ENCODE data around the gene SPATA6. TPM values are rescaled to one million over a fixed set of nuclear protein-coding genes. Genes with fewer than 3 reads are reported as not detected.
"Not testable (repeated sequence)": the region's sequence is repeated elsewhere in the genome, so short reads cannot be mapped to it uniquely, and the experiment has no call there.

SPATA6 gene
- polyA plus RNA-seq, 1 donor from 2014 or later, result 3.2 TPM

DNA sequence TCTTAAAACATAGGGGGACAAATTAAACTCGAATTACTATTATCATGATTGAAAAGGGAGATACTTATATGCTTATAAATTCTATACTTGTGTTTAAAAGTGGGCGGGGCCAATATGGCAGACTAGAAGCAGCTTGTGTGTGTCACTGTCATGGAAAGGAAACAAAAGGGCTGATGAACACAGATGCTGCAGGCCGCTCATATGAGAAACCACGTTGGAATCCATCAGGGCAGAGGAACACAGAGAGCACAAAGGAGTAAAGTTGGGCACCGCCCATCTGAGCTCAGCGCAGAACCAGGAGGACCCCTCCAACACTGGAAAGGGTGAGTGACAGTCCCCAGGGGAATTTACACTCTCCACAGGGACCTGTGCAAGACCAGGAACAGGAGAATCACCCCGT lies 142.5 kb downstream of the SPATA6 start:
- H3K4me3 ChIP-seq (ENCODE audit: low read length), result no peak overlapping the region
- H3K9me3 ChIP-seq (ENCODE audit: low read length), result peaks cover 11% of the 10 kb centered on the region
- no peak overlapping the region for H3K27ac ChIP-seq (ENCODE audit: low read length)
- no peak for TF ChIP-seq RAD21 (conservative IDR thresholded peaks at IDR 0.05)
- no peaks in the 10 kb centered on the region for H3F3A ChIP-seq (ENCODE audit: insufficient read depth, low read length, poor library complexity, severe bottlenecking)
- no peak overlapping the region for H3K4me2 ChIP-seq (ENCODE audit: low read length)
- H3K36me3 ChIP-seq (ENCODE audit: insufficient read depth, low read length), result no peaks in the 10 kb centered on the region
- H3K27me3 ChIP-seq (ENCODE audit: insufficient read depth, low read depth, low read length), result no peaks in the 10 kb centered on the region
- no peak overlapping the region for H2AFZ ChIP-seq (ENCODE audit: low read depth, low read length)
- H3K9me2 ChIP-seq (ENCODE audit: insufficient read depth, low read length), result no peaks in the 10 kb centered on the region
- H3K79me2 ChIP-seq (replicated peaks; ENCODE audit: insufficient read depth, low read length), result no peaks in the 10 kb centered on the region
- H3K9ac ChIP-seq (ENCODE audit: low read length), result no peak overlapping the region
- H4K20me1 ChIP-seq (ENCODE audit: insufficient read depth), result no peaks in the 10 kb centered on the region

DNA sequence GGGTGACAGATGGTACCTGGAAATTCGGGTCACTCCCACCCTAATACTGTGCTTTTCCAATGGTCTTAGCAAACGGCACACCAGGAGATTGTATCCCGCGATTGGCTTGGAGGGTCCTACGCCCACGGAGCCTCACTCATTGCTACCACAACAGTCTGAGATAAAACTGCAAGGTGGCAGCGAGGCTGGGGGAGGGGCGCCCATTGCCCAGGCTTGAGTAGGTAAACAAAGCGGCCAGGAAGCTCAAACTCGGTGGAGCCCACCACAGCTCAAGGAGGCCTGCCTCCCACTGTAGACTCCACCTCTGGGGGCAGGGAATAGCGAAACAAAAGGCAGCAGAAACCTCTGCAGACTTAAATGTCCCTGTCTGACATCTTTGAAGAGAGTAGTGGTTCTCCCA lies 160.2 kb downstream of the SPATA6 start:
- not testable (repeated sequence) for H3K4me2 ChIP-seq (ENCODE audit: low read length); H3K27ac ChIP-seq (ENCODE audit: low read length); H4K20me1 ChIP-seq (ENCODE audit: insufficient read depth); H3K9me3 ChIP-seq (ENCODE audit: low read length); H3K9ac ChIP-seq (ENCODE audit: low read length); H3K27me3 ChIP-seq (ENCODE audit: insufficient read depth, low read depth, low read length); H3K36me3 ChIP-seq (ENCODE audit: insufficient read depth, low read length); H3K4me3 ChIP-seq (ENCODE audit: low read length); H3K9me2 ChIP-seq (ENCODE audit: insufficient read depth, low read length); H3F3A ChIP-seq (ENCODE audit: insufficient read depth, low read length, poor library complexity, severe bottlenecking); H2AFZ ChIP-seq (ENCODE audit: low read depth, low read length); H3K79me2 ChIP-seq (replicated peaks; ENCODE audit: insufficient read depth, low read length)

DNA sequence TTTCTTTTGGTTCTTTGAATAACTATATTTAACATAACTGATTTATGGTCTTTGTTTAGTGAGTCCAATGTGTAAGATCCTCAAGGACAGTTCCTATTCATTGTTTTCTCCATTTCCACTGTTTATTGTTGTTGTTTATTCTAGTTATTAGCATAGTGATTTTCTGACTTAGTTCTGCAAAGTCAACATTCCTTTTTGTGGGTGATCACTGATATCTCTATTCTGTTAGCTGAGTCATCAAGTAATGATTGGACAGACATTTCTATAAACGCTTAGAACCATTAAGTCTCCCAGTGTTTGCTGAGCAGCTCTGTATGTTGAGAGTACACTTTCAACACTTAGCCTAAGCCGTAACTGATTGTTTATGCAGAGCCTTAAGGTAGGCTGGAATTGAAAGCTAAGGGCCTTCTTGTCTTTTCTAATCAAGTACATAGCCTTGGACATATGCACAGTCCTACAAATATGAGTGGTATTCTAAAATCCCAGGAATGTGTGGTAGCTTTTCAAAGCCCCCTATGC lies 162.4 kb downstream of the SPATA6 start:
- Histone ChIP-seq H3K4me3 (ENCODE audit: low read length) (no peak overlapping the region), H3K9me3 (ENCODE audit: low read length) (no peaks in the 10 kb centered on the region), H3K4me2 (ENCODE audit: low read length) (no peak overlapping the region), H3K27ac (ENCODE audit: low read length) (no peak overlapping the region), H3F3A (ENCODE audit: insufficient read depth, low read length, poor library complexity, severe bottlenecking) (no peaks in the 10 kb centered on the region), H3K9ac (ENCODE audit: low read length) (no peak overlapping the region), H3K79me2 (replicated peaks; ENCODE audit: insufficient read depth, low read length) (no peaks in the 10 kb centered on the region), H3K9me2 (ENCODE audit: insufficient read depth, low read length) (no peaks in the 10 kb centered on the region), H3K27me3 (ENCODE audit: insufficient read depth, low read depth, low read length) (no peaks in the 10 kb centered on the region), H3K36me3 (ENCODE audit: insufficient read depth, low read length) (no peaks in the 10 kb centered on the region), H4K20me1 (ENCODE audit: insufficient read depth) (no peaks in the 10 kb centered on the region), H2AFZ (ENCODE audit: low read depth, low read length) (no peak overlapping the region)
- TF ChIP-seq SMC3 (conservative IDR thresholded peaks at IDR 0.05; ENCODE audit: poor library complexity) (no peak), RAD21 (conservative IDR thresholded peaks at IDR 0.05) (no peak), TAF1 (IDR thresholded peaks at IDR 0.05; ENCODE audit: low read depth) (no peak), MXI1 (conservative IDR thresholded peaks at IDR 0.05; ENCODE audit: poor library complexity, severe bottlenecking) (no peak), POLR2AphosphoS5 (IDR thresholded peaks at IDR 0.05) (no peak), EZH2 (IDR thresholded peaks at IDR 0.05; ENCODE audit: borderline replicate concordance, insufficient read depth, low read length, poor library complexity, severe bottlenecking) (no peak)

DNA sequence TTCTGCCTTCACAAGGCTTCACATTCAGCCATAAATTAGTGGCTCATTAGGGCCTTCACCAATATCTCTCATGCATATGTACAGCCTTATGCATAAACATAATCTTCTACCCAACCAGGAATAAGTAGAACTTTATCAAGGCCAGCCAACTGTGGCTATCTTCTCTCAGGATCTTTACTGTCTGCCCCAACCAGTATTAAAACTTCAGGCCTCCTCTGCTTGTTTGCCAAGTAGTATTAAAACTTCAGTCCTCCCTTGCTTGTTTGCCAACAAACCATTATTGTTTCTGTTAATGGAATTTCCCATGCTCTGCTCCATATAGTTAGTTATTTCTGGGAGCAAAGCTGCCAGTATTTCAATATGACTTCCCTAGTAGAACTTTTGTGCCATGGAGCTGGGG lies 169.4 kb downstream of the SPATA6 start:
- no peaks in the 10 kb centered on the region for H3K27me3 ChIP-seq (ENCODE audit: insufficient read depth, low read depth, low read length)
- no peak overlapping the region for H3K4me3 ChIP-seq (ENCODE audit: low read length)
- H3K9ac ChIP-seq (ENCODE audit: low read length), result no peak overlapping the region
- TF ChIP-seq MXI1 (conservative IDR thresholded peaks at IDR 0.05; ENCODE audit: poor library complexity, severe bottlenecking), result no peak
- TF ChIP-seq TAF1 (IDR thresholded peaks at IDR 0.05; ENCODE audit: low read depth), result no peak
- TF ChIP-seq, protein P1, sequence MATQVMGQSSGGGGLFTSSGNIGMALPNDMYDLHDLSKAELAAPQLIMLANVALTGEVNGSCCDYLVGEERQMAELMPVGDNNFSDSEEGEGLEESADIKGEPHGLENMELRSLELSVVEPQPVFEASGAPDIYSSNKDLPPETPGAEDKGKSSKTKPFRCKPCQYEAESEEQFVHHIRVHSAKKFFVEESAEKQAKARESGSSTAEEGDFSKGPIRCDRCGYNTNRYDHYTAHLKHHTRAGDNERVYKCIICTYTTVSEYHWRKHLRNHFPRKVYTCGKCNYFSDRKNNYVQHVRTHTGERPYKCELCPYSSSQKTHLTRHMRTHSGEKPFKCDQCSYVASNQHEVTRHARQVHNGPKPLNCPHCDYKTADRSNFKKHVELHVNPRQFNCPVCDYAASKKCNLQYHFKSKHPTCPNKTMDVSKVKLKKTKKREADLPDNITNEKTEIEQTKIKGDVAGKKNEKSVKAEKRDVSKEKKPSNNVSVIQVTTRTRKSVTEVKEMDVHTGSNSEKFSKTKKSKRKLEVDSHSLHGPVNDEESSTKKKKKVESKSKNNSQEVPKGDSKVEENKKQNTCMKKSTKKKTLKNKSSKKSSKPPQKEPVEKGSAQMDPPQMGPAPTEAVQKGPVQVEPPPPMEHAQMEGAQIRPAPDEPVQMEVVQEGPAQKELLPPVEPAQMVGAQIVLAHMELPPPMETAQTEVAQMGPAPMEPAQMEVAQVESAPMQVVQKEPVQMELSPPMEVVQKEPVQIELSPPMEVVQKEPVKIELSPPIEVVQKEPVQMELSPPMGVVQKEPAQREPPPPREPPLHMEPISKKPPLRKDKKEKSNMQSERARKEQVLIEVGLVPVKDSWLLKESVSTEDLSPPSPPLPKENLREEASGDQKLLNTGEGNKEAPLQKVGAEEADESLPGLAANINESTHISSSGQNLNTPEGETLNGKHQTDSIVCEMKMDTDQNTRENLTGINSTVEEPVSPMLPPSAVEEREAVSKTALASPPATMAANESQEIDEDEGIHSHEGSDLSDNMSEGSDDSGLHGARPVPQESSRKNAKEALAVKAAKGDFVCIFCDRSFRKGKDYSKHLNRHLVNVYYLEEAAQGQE (IDR thresholded peaks at IDR 0.05; ENCODE audit: borderline replicate concordance), result no peak
- TF ChIP-seq EP300 (conservative IDR thresholded peaks at IDR 0.05; ENCODE audit: poor library complexity, severe bottlenecking), result no peak
- no peak for TF ChIP-seq SMC3 (conservative IDR thresholded peaks at IDR 0.05; ENCODE audit: poor library complexity)
- TF ChIP-seq POLR2AphosphoS5 (IDR thresholded peaks at IDR 0.05), result no peak
- TF ChIP-seq, protein P2, sequence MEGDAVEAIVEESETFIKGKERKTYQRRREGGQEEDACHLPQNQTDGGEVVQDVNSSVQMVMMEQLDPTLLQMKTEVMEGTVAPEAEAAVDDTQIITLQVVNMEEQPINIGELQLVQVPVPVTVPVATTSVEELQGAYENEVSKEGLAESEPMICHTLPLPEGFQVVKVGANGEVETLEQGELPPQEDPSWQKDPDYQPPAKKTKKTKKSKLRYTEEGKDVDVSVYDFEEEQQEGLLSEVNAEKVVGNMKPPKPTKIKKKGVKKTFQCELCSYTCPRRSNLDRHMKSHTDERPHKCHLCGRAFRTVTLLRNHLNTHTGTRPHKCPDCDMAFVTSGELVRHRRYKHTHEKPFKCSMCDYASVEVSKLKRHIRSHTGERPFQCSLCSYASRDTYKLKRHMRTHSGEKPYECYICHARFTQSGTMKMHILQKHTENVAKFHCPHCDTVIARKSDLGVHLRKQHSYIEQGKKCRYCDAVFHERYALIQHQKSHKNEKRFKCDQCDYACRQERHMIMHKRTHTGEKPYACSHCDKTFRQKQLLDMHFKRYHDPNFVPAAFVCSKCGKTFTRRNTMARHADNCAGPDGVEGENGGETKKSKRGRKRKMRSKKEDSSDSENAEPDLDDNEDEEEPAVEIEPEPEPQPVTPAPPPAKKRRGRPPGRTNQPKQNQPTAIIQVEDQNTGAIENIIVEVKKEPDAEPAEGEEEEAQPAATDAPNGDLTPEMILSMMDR (IDR thresholded peaks at IDR 0.05; ENCODE audit: poor library complexity, severe bottlenecking), result no peak
- TF ChIP-seq RAD21 (conservative IDR thresholded peaks at IDR 0.05), result no peak
- TF ChIP-seq EZH2 (IDR thresholded peaks at IDR 0.05; ENCODE audit: borderline replicate concordance, insufficient read depth, low read length, poor library complexity, severe bottlenecking), result no peak
- H3K9me2 ChIP-seq (ENCODE audit: insufficient read depth, low read length), result no peaks in the 10 kb centered on the region
- H4K20me1 ChIP-seq (ENCODE audit: insufficient read depth), result no peaks in the 10 kb centered on the region
- H2AFZ ChIP-seq (ENCODE audit: low read depth, low read length), result no peak overlapping the region
- H3K4me2 ChIP-seq (ENCODE audit: low read length), result no peak overlapping the region
- no peaks in the 10 kb centered on the region for H3K79me2 ChIP-seq (replicated peaks; ENCODE audit: insufficient read depth, low read length)
- no peak overlapping the region for H3K27ac ChIP-seq (ENCODE audit: low read length)
- H3F3A ChIP-seq (ENCODE audit: insufficient read depth, low read length, poor library complexity, severe bottlenecking), result no peaks in the 10 kb centered on the region
- H3K36me3 ChIP-seq (ENCODE audit: insufficient read depth, low read length), result no peaks in the 10 kb centered on the region
- no peaks in the 10 kb centered on the region for H3K9me3 ChIP-seq (ENCODE audit: low read length)

Measured in neural cell (in vitro differentiated cells).